OCI-LY1 (cell line): Measurements from ENCODE around the gene ZNF804B.

ENCODE experiments used
- CTCF ChIP-seq: fragments of 200-600 bp; sonication (generic), shearing (Covaris generic); IDR thresholded peaks from 2 replicates; pipeline ENCODE4 v1.5.1; 2017; ENCODE audit warnings: mild to moderate bottlenecking, antibody characterized with exemption, low read length, moderate library complexity, mixed read lengths
- EZH2 ChIP-seq: fragments of 200-600 bp; sonication (generic), shearing (Covaris generic); IDR thresholded peaks from 2 replicates; pipeline ENCODE4 v1.8.0; 2017; ENCODE audit warnings: borderline replicate concordance, mixed run types, mild to moderate bottlenecking, antibody characterized with exemption, low read length, moderate library complexity, mixed read lengths

GRCh38 chr7:88859288-88859687, 99.8 kb downstream of the ZNF804B start:
- no peak for TF ChIP-seq CTCF
- no peak for TF ChIP-seq EZH2
